NCI-H146 treated with DMSO at 0.1 percent for 48 hours (cell line): ENCODE results near the gene HOXD13.

Source experiments
- DNase-seq: peaks from one replicate; lab custom pipeline; 2025; ENCODE audit not compliant: unreplicated experiment; lab: John Stamatoyannopoulos, UW

The HOXD13 gene

GRCh38 chr2:176130957-176131847 is 38.7 kb downstream of the HOXD13 start:
- DNase-seq, result no peak

- no peak for DNase-seq
Measured at GRCh38 chr2:176131848-176132158, 39.3 kb downstream of the HOXD13 start.

GRCh38 chr2:176132205-176133171 is 40.0 kb downstream of the HOXD13 start:
- DNase-seq, result no peak

GRCh38 chr2:176133389-176133788 is 40.9 kb downstream of the HOXD13 start:
- DNase-seq, result no peak

- DNase-seq, result no peak
Measured at GRCh38 chr2:176134035-176134434, 41.5 kb downstream of the HOXD13 start.

GRCh38 chr2:176135035-176135440 is 42.5 kb downstream of the HOXD13 start:
- no peak for DNase-seq

GRCh38 chr2:176136374-176137251 is 44.1 kb downstream of the HOXD13 start:
- no peak for DNase-seq

GRCh38 chr2:176137252-176137580 is 44.7 kb downstream of the HOXD13 start:
- no peak for DNase-seq

GRCh38 chr2:176137906-176138305 is 45.4 kb downstream of the HOXD13 start:
- no peak for DNase-seq

- no peak for DNase-seq
Measured at GRCh38 chr2:176138526-176138922, 46.0 kb downstream of the HOXD13 start.

- no peak for DNase-seq
Measured at GRCh38 chr2:176138923-176139660, 46.6 kb downstream of the HOXD13 start.

- DNase-seq, result no peak
Measured at GRCh38 chr2:176139661-176140512, 47.4 kb downstream of the HOXD13 start.

- peak; percentile 67 for DNase-seq
Measured at GRCh38 chr2:176140513-176141317, 48.2 kb downstream of the HOXD13 start.

- no peak for DNase-seq
Measured at GRCh38 chr2:176142281-176142680, 49.8 kb downstream of the HOXD13 start.
